Measurements from ENCODE around the gene MED15.

The MED15 gene

GRCh38 chr22:20573833-20574615, 66.6 kb downstream of the MED15 start:
- Histone ChIP-seq H3K36me3 (peaks cover 93% of the 10 kb centered on the region), H3K4me3 (ENCODE audit: low read depth in 1 of 2, low read length in 1 of 2) (no peak overlapping the region), H3K27me3 (no peaks in the 10 kb centered on the region), H3K4me1 (ENCODE audit: control insufficient read depth in 1 of 2, insufficient read depth in 1 of 2, low read depth in 1 of 2, low read length in 1 of 2) (peaks cover 4 to 6% of the 10 kb centered on the region in 2 experiments), H3K27ac (no peak overlapping the region), H3K9me3 (no peaks in the 10 kb centered on the region)
- TF ChIP-seq CTCF (IDR thresholded peaks at IDR 0.05), result no peak

GRCh38 chr22:20574920-20575353, 67.5 kb downstream of the MED15 start:
- Histone ChIP-seq H3K36me3 (peaks cover 93% of the 10 kb centered on the region), H3K4me3 (ENCODE audit: low read depth in 1 of 2, low read length in 1 of 2) (no peak overlapping the region), H3K27me3 (no peaks in the 10 kb centered on the region), H3K27ac (no peak overlapping the region), H3K9me3 (no peaks in the 10 kb centered on the region), H3K4me1 (ENCODE audit: control insufficient read depth in 1 of 2, insufficient read depth in 1 of 2, low read depth in 1 of 2, low read length in 1 of 2) (peaks cover 4 to 6% of the 10 kb centered on the region in 2 experiments)
- TF ChIP-seq CTCF (IDR thresholded peaks at IDR 0.05), result no peak

GRCh38 chr22:20575724-20576444, 68.5 kb downstream of the MED15 start:
- H3K4me3 ChIP-seq (ENCODE audit: low read depth in 1 of 2, low read length in 1 of 2), result no peak overlapping the region
- TF ChIP-seq CTCF (IDR thresholded peaks at IDR 0.05), result no peak
- peaks cover 99% of the 10 kb centered on the region for H3K36me3 ChIP-seq
- no peaks in the 10 kb centered on the region for H3K27me3 ChIP-seq
- no peaks in the 10 kb centered on the region for H3K9me3 ChIP-seq
- H3K27ac ChIP-seq, result peak overlapping the region; percentile 52
- peaks cover 4 to 6% of the 10 kb centered on the region in 2 experiments for H3K4me1 ChIP-seq (ENCODE audit: control insufficient read depth in 1 of 2, insufficient read depth in 1 of 2, low read depth in 1 of 2, low read length in 1 of 2)

- peaks cover 4 to 6% of the 10 kb centered on the region in 2 experiments for H3K4me1 ChIP-seq (ENCODE audit: control insufficient read depth in 1 of 2, insufficient read depth in 1 of 2, low read depth in 1 of 2, low read length in 1 of 2)
- H3K4me3 ChIP-seq (ENCODE audit: low read depth in 1 of 2, low read length in 1 of 2), result no peak overlapping the region
- peaks cover 99% of the 10 kb centered on the region for H3K36me3 ChIP-seq
- no peak for TF ChIP-seq CTCF (IDR thresholded peaks at IDR 0.05)
- peak overlapping the region; percentile 52 for H3K27ac ChIP-seq
- H3K27me3 ChIP-seq, result no peaks in the 10 kb centered on the region
- no peaks in the 10 kb centered on the region for H3K9me3 ChIP-seq
Measured at GRCh38 chr22:20576445-20576816, 69.0 kb downstream of the MED15 start.

- peak overlapping the region; percentile 52 for H3K27ac ChIP-seq
- H3K36me3 ChIP-seq, result peaks cover 99% of the 10 kb centered on the region
- no peak for TF ChIP-seq CTCF (IDR thresholded peaks at IDR 0.05)
Measured at GRCh38 chr22:20577045-20577444, 69.6 kb downstream of the MED15 start.

More at GRCh38 chr22:20577045-20577444, 69.6 kb downstream of the MED15 start:
- peaks cover 4 to 6% of the 10 kb centered on the region in 2 experiments for H3K4me1 ChIP-seq (ENCODE audit: control insufficient read depth in 1 of 2, insufficient read depth in 1 of 2, low read depth in 1 of 2, low read length in 1 of 2)
- H3K27me3 ChIP-seq, result no peaks in the 10 kb centered on the region
- no peaks in the 10 kb centered on the region for H3K9me3 ChIP-seq
- no peak overlapping the region for H3K4me3 ChIP-seq (ENCODE audit: low read depth in 1 of 2, low read length in 1 of 2)
